Activated CD4-positive, alpha-beta T cell treated with anti-CD3 and anti-CD28 coated beads, Interleukin-2, amount 10 ng/mL, durations not matched to agents 7 days and 5 days (primary cell): ENCODE results near the gene PSG6. TPM values are rescaled to one million over a fixed set of nuclear protein-coding genes. Genes with fewer than 3 reads are reported as not detected.
"Not testable (repeated sequence)": the region's sequence is repeated elsewhere in the genome, so short reads cannot be mapped to it uniquely, and the experiment has no call there.

Experiments used
- CTCF ChIA-PET: fragments of 350-600 bp; sonication (Branson Sonifier 250); formaldehyde crosslinking; loops from one replicate; lab custom pipeline; 2021; ENCODE audit warnings: antibody characterized with exemption; lab: Charles Lee
- POLR2A ChIA-PET: fragments of 350-600 bp; sonication (Branson Sonifier 250); formaldehyde crosslinking; loops from one replicate; lab custom pipeline; 2021; ENCODE audit warnings: antibody characterized with exemption; lab: Charles Lee
- DNase-seq: peaks from one replicate; pipeline ENCODE4 v3.0.0-alpha.2; 2020
- H3K27ac Mint-ChIP-seq: one replicate; pipeline ENCODE4 v1.8.0; 2021; ENCODE audit warnings: mild to moderate bottlenecking, moderate library complexity, mixed read lengths
- H3K27me3 Mint-ChIP-seq: one replicate; pipeline ENCODE4 v1.8.0; 2021; ENCODE audit warnings: mixed read lengths
- H3K36me3 Mint-ChIP-seq: one replicate; pipeline ENCODE4 v1.8.0; 2021; ENCODE audit warnings: low read depth, mixed read lengths
- H3K4me1 Mint-ChIP-seq: one replicate; pipeline ENCODE4 v1.8.0; 2021; ENCODE audit warnings: mixed read lengths
- H3K4me3 Mint-ChIP-seq: one replicate; pipeline ENCODE4 v1.8.0; 2021; ENCODE audit warnings: mild to moderate bottlenecking, moderate library complexity, mixed read lengths
- H3K9me3 Mint-ChIP-seq: one replicate; pipeline ENCODE4 v1.8.0; 2021; ENCODE audit warnings: mixed read lengths
- total RNA-seq, 2 experiments: library from RNA; stranded (reverse); gene quantifications; one replicate each; pipeline ENCODE4 v1.2.3, GENCODE V29; 2021

Gene PSG6
- total RNA-seq, 2 experiments from 2014 or later: not detected

DNA sequence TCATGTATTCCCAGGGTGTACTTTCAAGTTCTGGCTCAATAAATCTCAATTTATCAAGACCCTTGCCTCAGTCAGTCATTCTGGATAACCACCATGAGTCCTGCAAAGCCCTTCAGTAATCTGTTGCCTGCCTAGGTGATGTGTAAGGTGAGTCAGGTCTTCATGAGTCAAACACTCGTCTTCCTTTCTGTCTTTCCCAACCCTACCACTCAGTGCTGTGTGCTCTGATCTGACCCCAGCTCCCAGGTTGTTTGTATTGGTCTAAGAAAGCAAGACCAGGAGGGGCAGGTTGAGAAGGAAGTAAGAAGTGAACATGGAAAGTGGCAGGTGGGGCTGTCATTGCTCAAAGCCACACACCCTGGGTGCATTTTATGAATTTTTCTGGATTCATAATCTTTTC is 20.0 kb downstream of the PSG6 start:
- H3K9me3 Mint-ChIP-seq: not testable (repeated sequence)

DNA sequence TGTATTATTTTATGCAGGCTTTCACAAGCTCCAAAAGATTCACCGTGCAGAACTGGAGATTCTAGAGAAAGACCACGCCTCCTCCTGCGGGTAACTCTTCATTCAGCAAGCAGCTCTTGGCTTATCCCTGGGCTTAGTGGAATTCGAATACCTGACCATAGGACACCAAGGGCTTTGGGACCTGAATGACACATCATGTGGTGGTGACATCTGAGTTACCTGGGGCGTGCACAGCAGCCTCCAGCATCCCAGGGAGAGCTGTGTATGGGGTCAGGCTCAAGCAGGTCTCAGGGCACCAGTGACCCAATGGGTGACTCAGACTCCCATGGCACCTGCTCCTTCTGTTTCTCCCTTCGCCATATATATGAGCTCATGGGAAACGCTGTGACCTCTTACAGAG is 27.2 kb downstream of the PSG6 start:
- H3K9me3 Mint-ChIP-seq, POLR2A ChIA-PET: not testable (repeated sequence)

More for the DNA sequence above, 20.0 kb downstream of the PSG6 start:
- H3K36me3 Mint-ChIP-seq, DNase-seq, CTCF ChIA-PET, H3K4me1 Mint-ChIP-seq, H3K4me3 Mint-ChIP-seq, H3K27me3 Mint-ChIP-seq, H3K27ac Mint-ChIP-seq, POLR2A ChIA-PET: not testable (repeated sequence)

DNA sequence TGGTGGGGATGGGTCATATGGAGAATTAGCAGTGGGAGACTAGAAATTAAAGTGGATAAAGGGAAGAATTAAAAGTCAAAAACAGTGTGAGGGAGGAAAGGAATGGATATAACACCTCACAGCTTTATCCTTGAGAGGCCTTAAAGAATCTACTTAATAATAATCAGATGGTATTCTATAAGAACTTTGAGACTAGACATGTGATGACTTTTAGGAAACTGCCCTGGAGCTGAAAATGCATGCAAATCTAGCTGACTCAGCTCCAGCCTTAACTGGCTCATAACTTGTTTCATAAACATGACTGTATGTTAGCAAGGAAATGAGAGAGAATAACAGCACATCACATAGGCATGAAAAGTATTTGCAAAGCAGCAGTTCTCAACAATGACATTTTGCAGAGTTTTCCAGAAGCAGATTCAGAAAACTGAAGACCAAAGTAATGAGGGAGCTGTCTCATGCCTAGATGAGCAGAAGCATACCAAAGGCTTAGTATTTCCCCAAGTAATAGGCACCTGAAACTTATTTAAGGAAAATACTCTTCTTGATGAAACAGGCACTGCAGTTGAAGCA is 29.7 kb downstream of the PSG6 start:
- POLR2A ChIA-PET, H3K9me3 Mint-ChIP-seq, CTCF ChIA-PET, DNase-seq, H3K4me1 Mint-ChIP-seq, H3K36me3 Mint-ChIP-seq, H3K27ac Mint-ChIP-seq, H3K27me3 Mint-ChIP-seq, H3K4me3 Mint-ChIP-seq: not testable (repeated sequence)

More for the DNA sequence above, 27.2 kb downstream of the PSG6 start:
- H3K36me3 Mint-ChIP-seq, H3K4me3 Mint-ChIP-seq, CTCF ChIA-PET, DNase-seq, H3K27ac Mint-ChIP-seq, H3K27me3 Mint-ChIP-seq, H3K4me1 Mint-ChIP-seq: not testable (repeated sequence)

DNA sequence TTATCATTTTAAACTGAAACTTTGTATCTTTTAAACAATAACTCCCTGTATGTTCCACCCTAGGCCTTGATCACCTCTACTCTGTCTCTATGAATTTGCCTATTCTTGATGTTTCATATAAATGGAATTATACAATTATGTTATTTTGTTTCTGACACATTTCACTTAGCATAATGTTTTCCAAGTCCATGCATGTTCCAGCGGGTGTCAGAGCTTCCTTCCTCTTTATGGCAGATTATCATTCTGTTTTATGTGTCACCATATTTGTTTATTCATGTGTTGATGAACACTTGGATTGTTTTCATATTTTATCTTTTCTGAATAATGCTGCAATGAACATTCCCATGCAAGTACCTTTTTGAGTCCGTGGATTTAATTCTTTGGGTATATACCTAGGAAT is 35.0 kb downstream of the PSG6 start:
- DNase-seq, H3K36me3 Mint-ChIP-seq, H3K27ac Mint-ChIP-seq, H3K9me3 Mint-ChIP-seq, CTCF ChIA-PET, POLR2A ChIA-PET, H3K4me3 Mint-ChIP-seq, H3K4me1 Mint-ChIP-seq, H3K27me3 Mint-ChIP-seq: not testable (repeated sequence)

DNA sequence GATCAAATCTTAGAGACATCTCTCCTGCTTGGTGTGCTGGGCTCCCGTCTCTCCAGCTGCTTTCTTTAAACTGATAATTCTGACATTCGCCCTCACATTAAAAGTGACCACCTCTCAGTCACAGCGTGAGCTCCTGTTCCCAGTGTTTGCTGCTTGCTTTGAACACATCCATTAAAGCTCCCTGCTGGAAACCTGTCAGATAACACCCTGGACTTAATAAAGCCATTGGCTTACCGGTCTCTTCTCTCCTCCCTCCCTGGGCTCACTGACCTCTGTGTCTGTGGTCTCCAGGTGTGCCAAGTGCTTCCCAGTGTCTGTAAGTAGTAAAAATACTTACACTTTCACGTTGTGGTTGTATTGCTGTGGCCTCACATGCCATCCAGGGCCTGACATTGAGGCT is 35.7 kb downstream of the PSG6 start:
- H3K27ac Mint-ChIP-seq, CTCF ChIA-PET, H3K4me1 Mint-ChIP-seq, H3K4me3 Mint-ChIP-seq, DNase-seq, H3K36me3 Mint-ChIP-seq, H3K27me3 Mint-ChIP-seq, POLR2A ChIA-PET, H3K9me3 Mint-ChIP-seq: not testable (repeated sequence)

DNA sequence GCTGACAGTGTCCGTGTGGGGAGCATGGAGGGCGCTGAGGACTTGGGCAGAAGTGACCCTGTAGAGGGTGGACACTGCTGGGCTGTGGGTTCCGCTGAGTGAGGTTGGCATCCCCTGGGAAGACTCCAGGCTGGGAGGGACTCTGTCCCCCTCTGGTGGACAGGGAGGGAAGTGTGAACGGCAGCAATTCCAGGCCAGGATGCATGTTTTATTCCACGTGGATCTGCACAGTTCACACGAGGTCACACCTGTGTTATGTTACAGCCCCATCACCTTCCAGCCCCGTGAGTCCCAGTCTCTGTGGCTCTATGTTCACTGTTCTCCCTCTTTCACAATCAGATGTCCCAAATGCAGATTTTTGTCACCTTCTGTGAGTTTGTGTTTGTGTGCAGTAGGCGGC is 36.4 kb downstream of the PSG6 start:
- POLR2A ChIA-PET, H3K27ac Mint-ChIP-seq, CTCF ChIA-PET, H3K27me3 Mint-ChIP-seq, H3K4me1 Mint-ChIP-seq, H3K36me3 Mint-ChIP-seq, H3K4me3 Mint-ChIP-seq, H3K9me3 Mint-ChIP-seq, DNase-seq: not testable (repeated sequence)

DNA sequence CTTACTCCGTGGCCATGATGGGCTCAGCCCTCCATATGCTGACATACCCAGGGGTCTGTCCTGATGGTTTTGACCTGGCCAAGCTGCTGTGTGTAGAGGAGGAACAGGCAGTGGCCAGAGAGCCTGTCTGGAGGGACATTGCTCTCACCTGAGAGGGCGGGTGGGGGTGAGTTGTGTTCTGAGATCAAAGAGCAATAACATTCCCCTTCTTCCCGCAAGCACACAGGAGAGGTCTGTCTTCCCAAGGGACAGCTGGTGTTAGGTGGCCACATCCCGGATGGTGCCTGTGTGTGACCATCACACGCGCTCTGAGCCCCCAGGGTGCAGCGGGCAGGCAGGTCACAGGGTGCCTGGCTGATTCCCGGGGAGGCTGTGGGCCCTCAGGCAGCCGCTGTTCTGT is 37.1 kb downstream of the PSG6 start:
- H3K27ac Mint-ChIP-seq, H3K4me3 Mint-ChIP-seq, H3K4me1 Mint-ChIP-seq, H3K27me3 Mint-ChIP-seq, DNase-seq, POLR2A ChIA-PET, H3K9me3 Mint-ChIP-seq, CTCF ChIA-PET, H3K36me3 Mint-ChIP-seq: not testable (repeated sequence)

DNA sequence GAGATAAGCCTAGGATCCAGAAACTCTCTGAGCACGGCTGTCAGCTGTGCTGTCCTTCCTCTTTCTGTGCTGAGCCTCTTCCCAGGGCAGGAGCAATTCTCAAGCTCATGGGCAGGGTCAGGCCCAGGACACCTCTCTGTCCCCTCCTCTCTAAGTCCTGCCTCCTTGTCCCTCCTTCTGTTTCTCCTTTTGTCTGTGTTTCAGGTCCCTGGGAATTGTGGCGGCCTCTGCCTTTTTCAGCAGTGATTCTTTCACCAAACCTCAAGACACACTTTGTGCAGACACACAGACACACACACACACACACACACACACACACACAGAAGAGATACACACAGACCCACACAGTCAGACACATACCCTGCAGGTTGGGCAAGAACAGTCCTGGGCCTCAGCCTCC is 38.1 kb downstream of the PSG6 start, which contains the start of gene PSG1:
Gene PSG1, minus strand, starts transcription at position 101 of the 400 bp plus-strand sequence. CDS start 132 bp downstream, outside the sequence.
- Mint-ChIP-seq H3K4me1 (no peaks in the 10 kb centered on the region), H3K9me3 (no peaks in the 10 kb centered on the region), H3K36me3 (no peaks in the 10 kb centered on the region), H3K4me3 (no peak within 1 kb of the TSS), H3K27me3 (peaks cover 9% of the 10 kb centered on the region), H3K27ac (no peak within 1 kb of the TSS)
- DNase-seq: no peak
- POLR2A ChIA-PET: no interaction called here
- CTCF ChIA-PET: no interaction called here

DNA sequence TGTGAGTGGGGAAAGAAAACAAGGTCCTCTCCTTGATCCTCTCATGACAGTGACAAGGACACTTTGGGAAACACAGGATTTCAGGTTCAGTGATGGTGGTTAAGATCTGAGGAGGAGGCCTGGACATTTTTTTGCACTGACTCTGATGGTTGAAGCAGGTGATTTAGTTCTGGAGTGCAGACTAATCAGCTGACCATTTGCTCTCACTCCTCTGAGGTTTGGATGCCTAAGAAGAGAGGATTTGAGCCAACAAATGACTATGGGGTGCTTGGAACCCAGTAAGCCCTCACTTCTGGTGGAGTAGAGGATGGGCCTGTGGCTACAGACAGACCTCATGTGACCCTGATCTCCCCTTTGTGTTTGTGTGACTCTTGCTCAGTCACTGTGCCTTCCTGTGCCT is 41.1 kb downstream of the PSG6 start:
- CTCF ChIA-PET, H3K9me3 Mint-ChIP-seq, H3K27ac Mint-ChIP-seq, H3K27me3 Mint-ChIP-seq, POLR2A ChIA-PET, H3K36me3 Mint-ChIP-seq, H3K4me1 Mint-ChIP-seq, DNase-seq, H3K4me3 Mint-ChIP-seq: not testable (repeated sequence)

DNA sequence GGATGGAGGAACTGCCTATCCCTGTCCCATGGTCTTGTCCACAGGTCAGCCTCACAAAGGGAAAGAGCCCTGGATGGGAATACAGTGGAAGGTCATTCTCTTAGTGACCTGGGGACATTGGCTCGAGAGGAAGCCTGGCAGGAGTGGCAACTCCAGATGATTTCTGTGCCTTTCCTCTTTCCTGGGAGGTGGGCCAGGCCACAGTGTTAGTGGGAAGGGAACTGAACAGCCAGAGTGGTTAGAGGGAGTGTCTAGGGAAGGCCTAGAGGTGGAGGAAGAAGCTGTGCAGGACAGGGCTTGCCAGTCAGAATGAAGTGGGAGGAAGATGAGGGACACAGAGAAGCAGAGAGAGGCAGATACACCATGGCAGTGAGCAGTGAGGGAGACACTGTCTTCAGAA is 41.8 kb downstream of the PSG6 start:
- H3K4me3 Mint-ChIP-seq, DNase-seq, H3K4me1 Mint-ChIP-seq, H3K27ac Mint-ChIP-seq, H3K27me3 Mint-ChIP-seq, CTCF ChIA-PET, H3K9me3 Mint-ChIP-seq, H3K36me3 Mint-ChIP-seq, POLR2A ChIA-PET: not testable (repeated sequence)

DNA sequence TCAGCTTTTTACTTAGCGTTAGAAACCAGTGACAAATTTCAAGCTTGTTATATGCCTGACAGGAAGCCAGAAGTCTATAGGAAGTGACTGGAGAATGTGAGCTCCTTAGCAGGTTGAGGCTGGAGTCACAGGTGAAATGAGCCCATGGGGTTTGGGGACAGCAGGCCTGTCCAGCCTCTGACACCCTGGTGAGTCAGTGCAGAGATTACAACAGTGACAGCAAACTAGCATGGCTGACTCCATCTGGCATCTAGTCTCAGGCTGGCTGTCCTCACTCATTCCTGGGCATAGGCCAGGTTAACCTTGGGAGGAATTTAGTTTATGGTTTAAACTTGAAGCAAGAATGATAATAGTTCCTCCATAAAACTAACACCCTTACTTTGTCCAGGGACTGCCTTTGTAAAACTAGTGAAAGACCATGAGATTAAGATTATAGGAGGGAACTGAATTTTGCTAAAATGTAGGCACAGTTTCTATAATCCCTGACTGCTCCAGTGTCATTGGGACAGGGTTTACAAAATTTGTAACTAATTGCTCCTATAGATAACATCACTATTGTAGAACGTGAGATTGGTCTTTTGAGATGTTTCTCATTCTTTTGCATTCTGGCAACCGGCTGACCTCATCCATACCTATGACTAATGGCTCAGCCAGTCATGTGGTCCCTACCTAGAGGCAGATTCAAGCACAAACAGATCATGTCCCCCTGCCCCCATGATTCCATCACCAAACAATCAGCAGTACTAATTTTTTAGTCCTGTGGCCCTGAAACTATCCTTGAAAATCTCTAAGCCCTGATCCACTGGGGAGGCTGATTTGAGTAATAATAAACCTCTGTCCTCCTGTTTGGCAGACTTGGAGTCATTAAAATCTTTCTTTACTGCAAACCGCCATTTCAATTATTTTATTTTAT is 42.5 kb downstream of the PSG6 start:
- POLR2A ChIA-PET, H3K9me3 Mint-ChIP-seq, CTCF ChIA-PET, H3K36me3 Mint-ChIP-seq, H3K4me3 Mint-ChIP-seq, H3K4me1 Mint-ChIP-seq, H3K27me3 Mint-ChIP-seq, DNase-seq, H3K27ac Mint-ChIP-seq: not testable (repeated sequence)

DNA sequence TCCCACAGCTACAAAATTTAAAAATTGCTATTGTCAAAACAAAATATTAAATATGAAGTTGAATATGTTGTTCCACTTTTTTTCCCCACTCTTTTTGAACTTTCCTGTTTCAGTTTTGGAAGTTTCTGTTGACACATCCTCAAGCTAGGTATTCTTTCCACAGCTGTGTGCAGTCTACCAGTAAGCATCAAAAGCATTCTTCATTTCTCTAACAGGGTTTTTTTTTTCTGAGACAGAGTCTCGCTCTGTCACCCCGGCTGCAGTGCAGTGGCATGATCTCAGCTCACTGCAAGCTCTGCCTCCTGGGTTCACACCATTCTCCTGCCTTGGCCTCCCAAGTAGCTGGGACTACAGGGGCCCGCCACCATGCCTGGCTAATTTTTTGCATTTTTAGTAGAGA is 43.6 kb downstream of the PSG6 start:
- H3K4me1 Mint-ChIP-seq, H3K9me3 Mint-ChIP-seq, H3K36me3 Mint-ChIP-seq, DNase-seq, POLR2A ChIA-PET, H3K4me3 Mint-ChIP-seq, H3K27me3 Mint-ChIP-seq, H3K27ac Mint-ChIP-seq: not testable (repeated sequence)
- CTCF ChIA-PET: interaction anchor here (0.6 kb wide), 1 partner anchor 111 kb away, joined by 3 read pairs; no protein-coding TSS in a partner anchor

DNA sequence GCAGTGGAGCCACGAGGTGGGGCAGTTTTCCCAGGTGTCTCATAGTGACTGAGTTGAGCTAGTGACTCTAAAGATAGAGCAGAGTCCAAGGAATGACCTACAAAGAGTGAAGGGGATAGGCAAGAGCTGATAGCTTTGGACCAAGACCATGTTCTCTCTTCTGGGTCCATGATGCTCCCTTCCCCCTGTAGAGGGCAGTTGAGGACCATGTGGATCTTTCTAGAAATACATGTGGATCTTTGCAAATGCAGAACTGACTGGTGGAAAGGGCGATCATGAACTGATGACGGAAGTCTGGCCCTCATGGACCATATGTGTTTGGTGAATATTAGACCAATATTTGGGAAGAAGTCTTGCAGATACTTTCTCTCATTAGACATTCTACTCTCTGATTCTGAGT is 45.1 kb downstream of the PSG6 start:
- CTCF ChIA-PET: no interaction called here
- Mint-ChIP-seq H3K27ac (no peak overlapping the region), H3K9me3 (no peaks in the 10 kb centered on the region), H3K4me1 (no peaks in the 10 kb centered on the region), H3K27me3 (peaks cover 3% of the 10 kb centered on the region), H3K4me3 (no peak overlapping the region), H3K36me3 (no peaks in the 10 kb centered on the region)
- DNase-seq: no peak
- POLR2A ChIA-PET: no interaction called here
